GM19025 (cell line): Measurements from ENCODE around the gene EXTL2.
"Not testable (repeated sequence)": the region's sequence is repeated elsewhere in the genome, so short reads cannot be mapped to it uniquely, and the experiment has no call there.

Experiments used
- ATAC-seq: cut with Tn5 transposase; IDR thresholded peaks from one replicate; pipeline ENCODE4 v1.9.1; 2021; ENCODE audit warnings: mild to moderate bottlenecking, low read depth, moderate library complexity; ENCODE audit not compliant: unreplicated experiment

Gene EXTL2

DNA sequence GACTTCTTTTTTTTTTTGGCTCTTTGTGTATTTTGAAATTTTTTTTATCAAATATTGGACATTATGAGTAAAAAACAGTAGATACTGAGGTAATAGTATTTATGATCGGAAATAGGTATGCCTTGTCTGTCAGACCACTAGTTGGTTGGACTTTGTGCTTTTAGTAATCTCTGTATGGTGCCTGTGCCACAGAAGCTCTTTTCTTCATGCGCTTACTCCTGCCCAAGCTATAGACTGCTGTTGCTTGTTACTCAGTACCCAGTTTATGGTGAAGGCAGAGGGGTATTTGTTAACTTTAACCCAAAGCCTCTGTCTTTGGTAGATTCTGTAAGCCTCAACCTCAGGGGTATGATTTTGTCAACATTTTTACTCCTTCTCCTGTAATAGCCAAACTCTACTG lies 9.9 kb upstream of the EXTL2 start:
- no peak for ATAC-seq

DNA sequence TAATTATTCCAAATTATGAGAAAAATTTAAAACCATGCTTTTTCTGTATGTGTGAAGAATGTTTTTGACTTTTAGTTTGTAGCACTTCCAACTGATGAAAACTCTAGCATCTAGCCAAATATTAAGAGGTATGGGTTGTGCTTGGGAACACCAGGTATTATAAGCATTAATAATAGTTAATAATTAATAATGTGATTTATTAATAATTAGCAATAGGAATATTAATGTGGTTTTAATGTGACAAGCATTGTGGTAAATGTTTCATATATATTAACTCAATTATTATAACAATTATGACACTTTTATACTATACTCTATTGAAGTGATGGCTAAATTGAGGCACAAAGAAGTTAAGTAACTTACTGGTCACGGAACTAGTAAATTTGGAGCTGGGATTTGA lies 9.1 kb upstream of the EXTL2 start:
- ATAC-seq = no peak

DNA sequence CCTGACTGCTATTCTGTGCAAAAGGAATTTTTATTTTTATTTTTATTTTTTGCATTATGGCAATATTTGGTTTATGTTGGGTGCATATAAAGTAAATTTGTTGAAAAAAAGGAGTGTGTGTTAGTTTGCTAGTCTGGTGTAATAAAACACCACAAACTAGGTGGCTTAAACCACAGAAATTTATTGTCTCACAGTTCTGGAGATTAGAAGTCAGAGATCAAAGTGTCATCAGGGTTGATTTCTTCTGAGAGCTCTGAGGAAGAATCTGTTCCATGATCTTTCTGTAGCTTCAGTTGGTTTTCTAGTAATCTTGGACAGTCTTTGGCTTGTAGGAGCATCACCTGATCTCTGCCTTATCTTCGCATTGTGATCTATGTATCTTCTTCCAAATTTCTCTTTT lies 7.7 kb upstream of the EXTL2 start:
- no peak for ATAC-seq

DNA sequence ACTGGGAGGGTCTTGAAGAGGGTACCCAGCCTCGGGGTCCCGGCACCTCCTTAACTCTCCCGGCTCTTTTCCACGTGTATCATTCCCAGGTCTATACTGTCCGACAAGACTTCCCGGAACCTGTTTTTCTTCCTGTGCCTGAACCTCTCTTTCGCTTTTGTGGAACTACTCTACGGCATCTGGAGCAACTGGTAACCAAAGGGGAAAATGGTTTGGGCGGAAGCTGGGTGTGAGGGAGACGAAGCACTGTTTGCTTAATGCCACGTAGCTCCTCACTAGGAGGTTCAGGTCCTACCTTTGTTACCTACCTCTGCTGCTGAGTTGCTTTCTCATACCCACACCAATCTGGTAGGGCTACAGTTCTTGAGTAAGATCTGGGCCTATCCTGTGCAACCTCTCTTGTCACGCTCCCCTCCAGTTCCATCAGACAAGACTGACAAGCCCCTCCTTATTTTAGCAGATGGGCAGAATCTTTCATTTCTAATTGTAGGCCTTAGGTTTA lies 1.9 kb upstream of the EXTL2 start:
- peak; percentile 23 for ATAC-seq

DNA sequence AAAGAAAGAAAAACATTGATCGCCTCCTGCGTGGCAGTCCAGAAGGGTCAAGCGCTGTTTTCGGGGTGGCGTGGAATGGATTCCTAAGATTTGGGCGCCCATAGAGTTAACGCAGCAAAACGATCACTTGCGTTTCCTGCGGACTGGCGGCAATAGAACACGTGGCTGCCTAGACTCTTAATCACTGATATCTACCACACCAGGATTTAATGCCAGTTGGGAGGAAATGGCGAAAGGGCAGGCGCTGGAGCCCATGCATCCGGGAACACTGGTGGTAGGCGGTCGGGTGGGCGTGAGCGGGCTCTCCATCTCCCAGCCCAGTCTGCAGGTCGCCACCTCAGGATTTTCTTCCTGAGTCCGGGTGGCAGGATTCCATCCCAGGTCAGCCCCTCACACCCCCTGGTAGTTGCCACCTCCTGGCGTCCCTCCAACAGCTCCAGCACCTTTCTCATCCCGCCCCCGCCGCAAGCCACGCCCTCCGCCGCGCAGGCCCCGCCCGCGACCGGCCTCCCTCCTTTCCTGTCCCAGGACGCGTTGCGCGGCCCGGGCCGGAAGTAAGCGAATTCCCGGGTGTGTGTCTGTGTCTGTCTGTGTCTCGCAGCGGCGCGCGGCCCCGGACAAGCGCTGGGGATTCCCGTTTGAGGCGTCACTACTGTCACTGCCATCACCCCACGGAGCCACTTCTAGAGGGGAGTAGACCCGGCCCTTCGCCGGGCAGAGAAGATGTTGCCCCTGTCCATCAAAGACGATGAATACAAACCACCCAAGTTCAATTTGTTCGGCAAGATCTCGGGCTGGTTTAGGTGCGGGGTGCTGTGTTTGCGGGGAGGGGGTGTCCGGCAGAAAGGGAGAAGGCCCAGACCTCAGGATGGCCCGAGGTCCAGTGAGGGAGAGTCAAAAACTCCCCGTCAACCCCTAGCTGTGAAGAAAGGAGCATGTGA lies 1.2 kb upstream of the EXTL2 start, which contains the start of gene SLC30A7:
SLC30A7 (plus strand) TSS at position 551 of the 941 bp plus-strand sequence; CDS start at position 724, 173 bp downstream.
- ATAC-seq = peak; percentile 79

DNA sequence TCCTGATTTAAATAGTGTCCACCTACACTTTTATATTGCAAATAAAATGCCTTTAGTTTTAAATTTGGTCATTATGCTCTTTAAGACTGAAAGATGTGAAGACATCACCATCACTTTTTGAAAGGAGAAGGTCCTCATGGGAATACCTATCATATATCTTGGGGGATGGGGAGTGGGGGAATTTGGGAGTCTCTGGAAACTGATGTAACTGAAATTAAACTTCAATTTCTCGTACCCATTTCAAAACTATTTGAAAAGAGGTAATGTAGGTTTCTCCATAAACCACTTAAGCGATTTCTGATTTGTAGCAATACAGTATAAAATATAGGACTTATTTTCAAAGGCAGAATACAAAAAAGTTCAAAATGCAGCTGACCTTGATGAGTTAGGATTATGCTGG lies 924 bp downstream of the EXTL2 start:
- no peak for ATAC-seq

DNA sequence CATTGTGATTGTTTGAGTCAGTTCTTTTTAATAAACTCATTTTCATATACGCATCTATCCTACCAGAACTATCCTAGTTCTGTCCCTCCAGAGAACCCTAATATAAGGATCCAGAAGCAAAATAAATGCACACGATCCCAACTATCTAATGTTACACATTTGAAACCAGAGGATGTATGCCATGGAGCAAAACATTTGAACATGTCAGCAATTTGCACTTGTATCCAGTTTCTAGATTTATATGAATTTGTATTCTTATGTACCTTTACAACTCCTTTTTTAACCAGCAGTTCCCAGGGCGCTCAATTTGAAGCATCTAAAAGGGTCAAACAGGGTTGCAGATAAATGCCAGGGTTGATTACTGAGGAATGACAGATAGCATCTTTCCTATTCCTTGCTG lies 2.1 kb downstream of the EXTL2 start:
- ATAC-seq = no peak

DNA sequence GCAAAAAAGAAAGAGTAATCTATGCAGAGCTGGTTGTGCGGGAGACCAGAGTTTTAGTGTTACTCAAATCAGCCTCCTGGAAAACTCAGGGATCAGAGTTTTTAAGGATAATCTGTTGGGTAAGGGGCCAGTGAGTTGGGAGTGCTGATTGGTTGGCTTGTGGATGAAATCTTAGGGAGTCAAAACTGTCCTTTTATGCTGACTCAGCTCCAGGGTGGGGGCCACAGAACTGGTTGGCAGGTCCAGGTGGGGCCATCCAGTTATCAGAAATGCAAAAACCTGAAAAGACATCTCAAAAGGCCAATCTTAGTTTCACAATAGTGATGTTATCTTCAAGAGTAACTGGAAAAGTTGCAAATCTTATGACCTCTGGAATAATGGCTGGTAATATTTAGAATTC lies 3.3 kb downstream of the EXTL2 start:
- ATAC-seq = no peak

DNA sequence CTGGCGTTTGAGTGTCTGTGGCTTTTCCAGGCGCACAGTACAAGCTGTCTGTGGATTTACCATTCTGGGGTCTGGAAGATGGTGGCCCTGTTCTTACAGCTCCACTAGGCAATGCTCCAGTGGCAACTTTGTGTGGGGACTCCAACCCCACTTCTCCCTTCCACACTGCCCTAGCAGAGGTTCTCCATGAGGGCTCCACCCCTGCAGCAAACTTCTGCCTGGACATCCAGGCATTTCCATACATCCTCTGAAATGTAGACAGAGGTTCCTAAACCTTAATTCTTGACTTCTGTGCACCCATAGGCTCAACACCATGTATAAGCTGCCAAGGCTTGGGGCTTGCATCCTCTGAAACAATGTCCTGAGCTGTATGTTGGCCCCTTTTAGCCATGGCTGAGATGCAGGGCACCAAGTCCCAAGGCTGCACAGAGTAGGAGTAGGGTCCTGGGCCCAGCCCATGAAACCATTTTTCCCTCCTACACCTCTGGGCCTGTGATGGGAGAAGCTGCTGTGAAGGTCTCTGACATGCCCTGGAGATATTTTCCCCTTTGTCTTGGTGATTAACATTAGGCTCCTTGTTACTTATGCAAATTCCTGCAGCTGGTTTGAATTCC lies 4.7 kb downstream of the EXTL2 start:
- not testable (repeated sequence) for ATAC-seq

DNA sequence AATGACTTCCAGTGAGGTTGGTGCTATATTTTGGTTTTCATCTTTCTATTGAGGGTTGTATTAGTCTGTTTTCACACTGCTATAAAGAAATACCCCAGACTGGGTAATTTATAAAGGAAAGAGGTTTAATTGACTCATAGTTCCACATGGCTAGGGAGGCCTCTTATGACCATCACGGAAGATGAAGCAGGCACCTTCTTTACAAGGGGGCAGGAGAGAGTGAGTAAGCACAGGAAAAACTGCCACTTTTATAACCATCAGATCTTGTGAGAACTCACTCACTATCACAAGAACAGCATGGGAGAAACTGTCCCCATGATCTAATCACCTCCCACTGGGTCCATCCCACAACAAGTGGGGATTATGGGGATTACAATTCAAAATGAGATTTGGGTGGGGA lies 5.6 kb downstream of the EXTL2 start:
- not testable (repeated sequence) for ATAC-seq

DNA sequence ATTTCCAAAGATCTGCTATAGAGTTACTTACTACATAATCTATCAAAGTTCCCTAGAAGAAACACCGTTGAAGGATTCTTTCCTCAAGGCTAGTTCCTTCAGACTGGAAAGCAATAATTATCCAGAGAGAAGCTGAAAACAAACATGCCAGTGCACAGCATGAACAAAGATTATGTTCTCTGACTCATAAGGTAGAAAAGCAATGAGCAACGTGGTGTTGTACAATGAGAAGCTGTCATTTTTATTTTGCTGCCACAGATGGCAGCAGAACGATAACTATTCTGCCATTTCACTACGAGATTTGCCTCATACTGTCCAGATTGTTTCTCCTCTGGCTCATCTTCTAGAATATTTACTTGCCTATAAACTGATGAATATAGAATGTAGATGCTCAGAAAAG lies 10.7 kb downstream of the EXTL2 start:
- no peak for ATAC-seq

DNA sequence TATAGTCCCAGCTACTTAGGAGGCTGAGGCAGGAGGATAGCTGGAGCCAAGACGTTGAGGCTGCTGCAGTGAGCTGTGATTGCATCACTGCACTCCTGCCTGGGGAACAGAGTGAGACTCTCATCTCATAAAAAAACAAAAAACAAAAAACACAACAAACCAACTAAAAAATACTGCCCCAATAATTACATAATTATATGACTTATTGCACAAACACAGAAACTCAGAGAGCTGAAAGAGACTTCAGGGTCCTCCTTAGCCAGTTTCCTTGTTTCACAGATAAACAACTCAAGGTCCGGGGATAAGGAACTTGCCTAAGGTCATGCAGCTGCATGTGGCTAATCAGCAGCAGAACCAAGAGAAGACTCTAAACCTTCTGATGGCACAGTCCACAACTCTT lies 11.9 kb downstream of the EXTL2 start:
- ATAC-seq = no peak

DNA sequence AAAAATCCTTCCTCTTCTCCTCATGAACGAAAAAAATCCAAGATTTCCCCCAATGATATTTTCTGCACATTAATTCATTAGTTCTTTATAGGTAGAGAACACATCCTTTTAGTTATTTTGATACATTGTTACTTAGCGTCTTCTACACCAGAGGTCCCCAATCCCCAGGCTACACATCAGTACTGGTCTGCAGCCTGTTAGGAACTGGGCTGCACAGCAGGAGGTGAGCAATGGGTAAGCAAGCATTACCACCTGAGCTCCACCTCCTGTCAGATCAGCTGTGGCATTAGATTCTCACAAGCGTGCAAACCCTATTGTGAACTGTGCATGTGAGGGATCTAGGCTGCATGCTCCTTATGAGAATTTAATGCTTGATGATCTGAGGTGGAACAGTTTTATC lies 13.0 kb downstream of the EXTL2 start:
- ATAC-seq = no peak

DNA sequence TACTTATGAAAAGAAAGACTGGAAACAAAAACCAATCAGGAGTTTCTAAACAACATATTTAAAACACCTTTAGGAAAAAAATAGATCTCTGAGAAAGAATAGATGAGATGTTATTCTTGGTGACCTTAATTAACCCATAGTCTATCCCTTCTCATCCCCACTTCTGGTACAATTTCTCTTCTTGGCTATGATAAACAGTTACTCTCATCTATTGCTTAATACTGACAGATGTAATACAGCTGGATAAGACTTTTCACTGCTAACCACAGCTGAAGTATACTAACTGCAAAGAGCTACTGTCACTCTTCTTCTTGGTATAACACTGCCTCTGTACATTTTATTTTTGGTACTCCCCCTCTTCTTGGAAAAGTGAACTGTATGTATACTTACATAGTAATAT lies 15.2 kb downstream of the EXTL2 start:
- no peak for ATAC-seq

DNA sequence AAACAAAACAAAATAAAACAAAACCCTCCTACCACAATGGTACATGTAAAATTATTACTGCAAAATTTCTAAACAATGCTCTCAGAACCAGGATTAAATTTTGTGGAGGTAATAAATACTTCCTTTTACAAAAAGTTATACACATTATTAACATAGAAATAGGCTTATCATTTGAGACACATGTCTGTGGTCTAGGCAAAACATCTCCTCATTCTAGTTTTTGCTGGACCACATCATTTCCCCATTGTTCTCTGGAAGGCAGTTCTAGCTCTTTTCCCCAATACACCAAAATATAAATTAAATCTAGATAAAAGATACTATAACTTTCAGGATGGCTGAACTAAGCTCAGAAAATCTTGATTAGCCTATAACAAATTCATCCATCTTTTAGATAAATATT lies 18.4 kb downstream of the EXTL2 start:
- no peak for ATAC-seq

DNA sequence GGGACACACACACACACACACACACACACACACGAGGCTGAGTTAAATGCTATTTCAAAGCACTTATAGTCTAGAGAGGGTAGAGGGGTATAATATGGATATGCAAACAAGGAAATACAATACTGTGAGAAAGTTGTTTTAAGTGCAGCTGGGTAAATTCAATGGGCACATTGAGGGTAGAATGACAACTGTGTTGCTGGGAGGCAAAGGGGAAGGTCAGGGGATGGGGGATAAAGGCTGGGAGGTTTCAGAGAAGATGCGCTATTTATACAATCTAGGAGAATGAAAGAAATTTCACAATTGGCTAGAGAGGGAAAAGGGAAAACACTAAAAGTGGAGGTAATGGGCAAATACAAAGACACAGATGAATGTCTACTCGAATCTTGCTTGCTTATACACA lies 19.4 kb downstream of the EXTL2 start:
- ATAC-seq = no peak

DNA sequence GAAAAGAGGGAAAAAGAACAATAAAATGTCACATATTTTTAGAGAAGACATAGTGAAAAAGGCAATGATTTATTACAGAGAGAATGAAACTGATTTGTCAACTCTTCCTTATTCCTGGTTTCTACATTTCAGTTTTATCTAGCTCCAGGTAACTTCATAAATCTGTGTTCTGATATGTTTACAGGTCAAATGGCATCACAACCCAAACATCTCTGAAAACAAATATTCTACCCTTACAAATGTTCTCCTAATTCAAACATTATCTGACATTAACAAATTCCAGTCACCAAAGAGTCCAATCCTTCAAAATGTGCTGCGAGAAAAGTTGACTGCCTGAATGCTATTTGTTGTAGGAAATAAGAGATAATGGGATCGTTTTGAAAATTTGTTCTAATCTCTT lies 20.2 kb downstream of the EXTL2 start:
- ATAC-seq = no peak

DNA sequence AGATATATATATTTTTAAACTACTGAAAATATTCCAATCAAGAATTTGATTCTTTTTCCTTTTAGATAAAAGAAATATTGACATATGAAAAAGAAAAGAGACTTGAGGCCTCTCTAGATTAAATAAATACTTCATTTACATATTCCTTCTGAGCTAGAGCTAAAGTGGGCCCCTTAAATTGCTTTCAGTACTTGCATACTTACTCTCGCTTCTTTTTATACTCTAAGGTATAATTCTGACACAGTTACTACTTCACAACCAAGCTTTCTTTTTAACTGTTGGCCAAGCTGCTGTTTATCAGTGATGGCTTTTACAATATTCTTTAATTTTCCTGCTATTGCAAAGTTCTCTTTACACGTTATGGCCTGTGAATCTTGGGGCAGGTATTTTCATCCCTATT lies 24.6 kb downstream of the EXTL2 start:
- ATAC-seq = no peak

DNA sequence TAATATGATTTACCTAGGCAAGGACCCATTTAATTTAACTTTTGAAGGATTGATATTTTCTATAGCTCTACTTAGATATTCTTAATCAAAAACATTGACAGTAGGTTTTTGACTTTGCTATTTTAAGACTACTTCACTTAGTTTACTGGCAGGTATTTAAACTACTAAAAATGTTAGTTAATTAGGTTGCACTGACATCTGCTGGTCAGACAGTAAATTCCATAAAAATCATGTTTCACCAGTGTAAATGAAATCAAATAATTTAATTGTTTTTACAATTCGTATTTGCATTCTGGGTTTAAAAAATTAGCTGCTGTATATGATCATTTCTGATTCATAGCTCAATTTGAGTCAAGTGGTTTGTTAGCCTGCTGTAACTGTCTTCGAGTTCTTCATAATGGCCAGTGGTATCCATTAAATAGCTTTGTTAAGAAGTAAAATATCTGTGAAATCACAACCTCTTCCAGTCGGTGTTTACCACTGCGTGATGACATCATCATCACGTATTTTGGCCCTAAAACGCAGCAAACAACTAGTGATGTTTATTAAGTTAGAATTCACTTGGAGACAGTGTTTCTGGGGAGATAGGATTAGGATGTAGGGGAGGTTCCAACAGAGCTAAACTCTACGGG lies 26.2 kb downstream of the EXTL2 start:
- no peak for ATAC-seq

DNA sequence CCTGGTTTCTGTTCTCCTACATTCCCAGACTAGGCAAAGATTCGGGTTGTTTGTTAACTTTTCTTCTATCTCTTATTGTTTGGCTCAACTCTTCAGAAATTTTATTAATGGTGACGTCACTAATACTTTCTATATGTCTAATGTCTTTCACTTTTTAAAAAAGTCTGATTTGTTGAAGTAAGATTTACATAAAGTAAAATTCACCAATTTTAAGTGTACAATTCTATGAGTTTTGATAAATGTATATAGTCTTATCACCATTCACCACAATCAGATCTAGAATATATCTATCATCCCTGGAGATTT lies 27.8 kb downstream of the EXTL2 start:
- no peak for ATAC-seq
